GM18505 (cell line): ENCODE measurements around the gene FRMD4A.
"Not testable (repeated sequence)": the region's sequence is repeated elsewhere in the genome, so short reads cannot be mapped to it uniquely, and the experiment has no call there.

Experiments used
- ATAC-seq: cut with Tn5 transposase; IDR thresholded peaks from one replicate; pipeline ENCODE4 v1.9.1; 2021; ENCODE audit not compliant: unreplicated experiment
- POLR2A ChIP-seq: IDR thresholded peaks from 4 replicates; pipeline ENCODE4 v1.6.1; 2011; ENCODE audit warnings: borderline replicate concordance; ENCODE audit not compliant: insufficient read depth, insufficient read length; ENCODE audit errors: extremely low read depth

Gene FRMD4A

DNA sequence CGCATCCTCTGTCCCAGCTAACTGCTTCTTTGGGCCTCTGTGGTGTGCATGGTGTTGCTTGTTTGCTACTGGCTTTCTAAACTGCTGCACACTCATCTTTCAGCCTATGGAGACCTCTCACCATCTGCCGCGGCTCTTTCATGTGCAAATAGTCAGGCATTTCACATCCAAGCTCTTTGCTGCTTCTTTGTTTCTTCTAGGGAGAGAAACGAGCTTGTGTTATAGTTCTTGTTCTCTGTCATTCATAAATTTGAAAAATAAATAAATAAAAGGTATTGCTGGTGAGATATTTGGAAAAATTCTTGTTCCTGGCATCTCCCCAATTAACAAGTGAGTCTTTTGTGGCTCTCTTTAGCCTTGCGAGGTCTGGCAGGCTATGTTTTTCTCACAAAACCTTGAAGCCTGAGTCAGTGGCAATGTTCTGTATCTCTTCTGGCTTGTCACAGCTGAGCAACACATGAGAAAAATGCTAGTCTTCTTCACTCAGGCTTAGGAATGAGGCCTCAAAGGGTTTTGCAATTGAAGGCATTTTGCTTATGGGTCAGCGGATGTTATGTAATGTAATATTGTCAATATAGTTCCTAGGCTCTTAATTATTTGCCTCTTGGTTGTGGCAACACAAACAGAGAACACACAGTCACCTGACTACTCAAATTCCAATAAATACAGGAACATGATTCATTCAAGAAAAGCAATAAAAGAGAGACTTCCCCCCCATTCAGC lies 274.0 kb downstream of the FRMD4A start:
- no peak for TF ChIP-seq POLR2A
- no peak for ATAC-seq

DNA sequence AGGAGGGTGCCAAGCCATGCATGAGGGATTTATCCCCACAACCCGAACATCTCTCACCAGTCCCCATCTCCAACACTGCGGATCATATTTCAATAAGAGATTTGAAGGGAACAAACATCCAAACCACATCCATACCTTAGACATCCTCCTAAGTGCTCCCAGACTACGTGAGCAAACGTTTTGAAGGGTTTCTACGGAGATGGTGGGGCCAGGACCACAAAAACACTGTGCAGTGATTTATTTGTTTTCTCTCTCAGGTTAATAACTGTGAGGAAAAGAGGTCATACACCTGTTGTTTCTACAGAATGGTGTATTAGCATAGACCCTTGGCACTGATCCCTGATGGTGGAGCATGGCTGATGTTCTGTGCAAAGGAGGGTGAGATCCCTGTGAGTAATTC lies 277.8 kb downstream of the FRMD4A start:
- TF ChIP-seq POLR2A = no peak
- no peak for ATAC-seq

DNA sequence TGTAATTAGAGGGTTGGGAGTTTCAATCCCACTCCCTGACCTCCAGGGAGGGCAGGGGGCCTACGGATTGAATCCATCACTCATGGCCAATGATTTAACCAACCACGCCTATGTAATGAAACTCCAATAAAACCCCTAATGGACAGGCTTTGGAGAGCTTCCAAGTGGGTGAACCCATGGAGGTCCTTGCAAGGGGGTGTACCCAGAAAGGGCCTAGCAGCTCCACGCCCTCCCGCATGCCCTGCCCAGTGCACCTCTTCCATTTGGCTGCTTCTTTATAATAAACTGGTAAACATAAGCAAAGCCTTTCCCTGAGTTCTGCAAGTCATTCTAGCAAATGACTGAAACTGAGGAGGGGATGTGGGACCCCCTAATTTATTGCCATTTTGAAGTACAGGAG lies 280.1 kb downstream of the FRMD4A start:
- no peak for TF ChIP-seq POLR2A
- no peak for ATAC-seq

DNA sequence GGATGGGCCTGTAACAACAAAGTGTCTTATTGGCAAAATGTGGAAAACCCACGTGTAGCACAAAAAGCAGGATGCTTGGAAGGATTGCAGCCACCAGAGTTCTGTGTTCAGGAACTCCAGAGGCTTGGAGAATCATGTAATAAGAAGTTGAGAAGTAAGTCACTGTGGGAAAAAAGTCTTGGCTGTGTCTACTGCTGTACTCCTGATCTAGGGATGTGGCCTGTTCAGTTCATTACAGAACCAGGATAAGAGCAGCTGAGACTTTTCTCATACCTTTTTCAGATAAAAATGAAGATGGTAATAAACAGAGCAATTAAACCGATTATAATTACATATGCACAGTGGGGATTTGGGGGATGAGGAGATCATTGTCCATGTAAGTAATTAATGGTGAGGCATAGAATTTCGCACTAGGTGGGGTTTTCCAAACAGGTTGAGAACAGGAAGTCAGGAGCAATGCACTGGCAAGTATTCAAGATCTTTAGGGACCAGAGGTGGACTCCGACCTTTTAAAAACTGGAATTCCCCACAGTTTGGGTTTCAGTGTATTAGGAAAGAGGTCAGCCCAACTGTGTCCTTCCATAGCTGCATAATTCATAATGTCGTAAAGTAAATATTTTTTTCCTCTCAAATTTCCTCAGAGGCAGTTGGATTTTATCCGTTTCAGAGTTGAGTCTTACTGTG lies 281.7 kb downstream of the FRMD4A start:
- no peak for ATAC-seq
- TF ChIP-seq POLR2A = no peak

GRCh38 chr10:14047431-14047830 lies 283.3 kb downstream of the FRMD4A start:
- no peak for TF ChIP-seq POLR2A
- ATAC-seq = no peak

- not testable (repeated sequence) for ATAC-seq
Measured at GRCh38 chr10:14042051-14042450, 288.7 kb downstream of the FRMD4A start.

- TF ChIP-seq POLR2A = no peak
- ATAC-seq = no peak
Measured at GRCh38 chr10:14040787-14041631, 289.7 kb downstream of the FRMD4A start.

- TF ChIP-seq POLR2A = no peak
- no peak for ATAC-seq
Measured at GRCh38 chr10:14039968-14040668, 290.6 kb downstream of the FRMD4A start.

GRCh38 chr10:14036233-14036632 lies 294.5 kb downstream of the FRMD4A start:
- no peak for ATAC-seq
- no peak for TF ChIP-seq POLR2A

- no peak for TF ChIP-seq POLR2A
Measured at GRCh38 chr10:14035506-14035905, 295.2 kb downstream of the FRMD4A start.

DNA sequence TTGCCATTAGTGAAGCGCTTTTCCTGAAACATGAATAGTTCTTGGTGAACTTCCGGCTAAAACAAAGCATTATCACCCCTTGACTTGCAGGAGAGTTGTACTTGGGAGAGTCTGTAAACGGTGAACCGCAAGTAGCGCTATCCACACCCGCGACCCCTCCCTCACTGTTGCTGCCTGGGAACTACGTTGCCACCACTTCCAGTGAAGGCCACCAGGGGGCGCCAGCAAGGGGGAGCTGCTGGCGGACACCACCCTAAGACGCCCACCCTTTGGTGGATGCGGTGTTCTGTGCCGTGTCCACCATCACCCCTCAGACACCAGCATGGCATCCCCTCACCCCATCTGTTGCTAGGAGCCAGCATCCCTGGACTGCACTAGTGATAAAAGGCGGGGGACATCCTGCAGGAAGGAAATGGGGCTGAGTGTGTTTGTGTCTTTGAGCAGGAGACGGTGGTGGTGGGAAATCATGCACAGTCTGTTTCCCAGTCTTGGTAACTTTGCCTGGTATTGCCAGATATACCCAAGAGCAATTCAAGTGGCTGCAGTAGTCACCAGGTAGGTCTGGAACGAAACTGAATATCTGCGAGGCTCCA lies 298.2 kb downstream of the FRMD4A start:
- no peak for ATAC-seq
- TF ChIP-seq POLR2A = no peak

More at GRCh38 chr10:14035506-14035905, 295.2 kb downstream of the FRMD4A start:
- ATAC-seq = no peak

DNA sequence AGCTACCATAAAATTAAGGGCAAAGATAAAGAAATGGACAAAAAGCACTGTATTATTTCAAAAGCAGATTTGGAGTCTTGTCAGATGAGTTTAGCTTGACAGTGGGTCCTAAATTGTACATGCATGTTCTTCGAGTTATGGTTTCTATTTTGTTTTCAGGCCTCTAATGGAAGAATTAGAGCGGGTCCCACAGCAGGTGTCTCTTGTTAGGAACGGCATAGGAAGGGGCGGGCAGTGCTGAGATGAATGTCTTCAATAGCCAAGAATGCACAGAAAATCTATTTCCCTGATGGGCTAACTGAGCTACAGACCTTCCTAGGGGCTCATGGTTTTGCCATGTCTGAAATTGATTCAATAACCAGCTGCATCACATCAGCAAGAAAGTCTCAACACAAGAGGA lies 304.4 kb downstream of the FRMD4A start:
- TF ChIP-seq POLR2A = no peak
- ATAC-seq = no peak
